Kidney glomerular epithelial cell (primary cell): ENCODE results near the gene SMIM41.

Experiments
- DNase-seq: peaks from one replicate; lab custom pipeline; 2025; lab: John Stamatoyannopoulos, UW

SMIM41 gene

DNA sequence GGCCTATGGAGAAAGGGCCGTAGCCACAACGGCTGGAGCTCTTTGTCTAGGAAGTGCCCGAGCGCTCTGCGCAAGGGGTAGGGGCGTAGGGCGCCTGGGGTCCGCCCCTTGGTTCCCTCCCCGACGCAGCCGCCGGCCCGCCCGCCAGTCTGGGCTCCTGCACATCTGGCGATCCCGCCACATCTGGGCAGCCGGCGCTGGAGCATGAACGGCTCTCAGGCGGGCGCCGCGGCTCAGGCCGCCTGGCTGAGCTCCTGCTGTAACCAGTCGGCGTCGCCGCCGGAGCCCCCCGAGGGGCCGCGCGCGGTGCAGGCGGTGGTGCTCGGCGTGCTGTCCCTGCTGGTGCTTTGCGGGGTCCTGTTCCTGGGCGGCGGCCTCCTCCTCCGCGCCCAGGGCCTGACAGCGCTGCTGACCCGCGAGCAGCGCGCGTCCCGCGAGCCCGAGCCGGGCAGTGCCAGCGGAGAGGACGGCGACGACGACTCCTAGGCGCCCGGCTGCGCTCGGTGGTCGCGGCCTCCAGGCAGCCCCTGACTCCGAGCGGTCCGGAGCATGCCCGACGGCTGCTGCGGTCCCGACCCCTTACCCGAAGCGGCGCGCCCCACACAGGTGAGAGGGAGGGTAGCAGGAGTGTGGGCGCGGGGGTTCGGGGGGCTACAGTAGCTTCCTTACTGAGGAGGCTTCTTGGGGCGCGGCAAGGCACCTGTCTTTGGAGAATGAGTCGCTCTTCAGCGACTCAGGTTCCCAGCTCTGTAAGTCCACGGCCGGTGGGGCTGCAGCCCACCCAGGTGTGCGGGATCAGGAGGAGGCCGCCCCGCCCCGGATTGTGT is at the start of gene SMIM41:
Gene SMIM41, plus strand, starts transcription at position 129 of the 827 bp plus-strand sequence. Its CDS starts 76 bp downstream, at position 205.
- no peak for DNase-seq

DNA sequence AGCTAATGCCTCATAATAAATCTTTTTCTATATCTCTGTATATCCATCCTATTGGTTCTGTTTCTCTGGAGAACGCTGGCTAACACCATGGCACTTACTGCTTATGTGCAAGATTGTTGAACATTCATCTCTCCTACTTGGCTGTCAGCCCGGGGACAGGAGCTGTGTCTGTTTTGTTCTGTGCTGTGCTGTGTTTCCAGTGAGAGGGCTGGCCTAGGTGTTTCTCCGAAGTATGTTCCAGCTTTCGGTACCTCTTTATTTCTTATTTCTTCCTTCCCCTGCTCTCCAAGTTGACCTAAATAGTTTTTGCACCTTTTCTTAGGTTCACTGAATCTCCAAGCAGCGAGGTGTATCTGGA is 47.1 kb upstream of the SMIM41 start:
- DNase-seq = peak; percentile 47

DNA sequence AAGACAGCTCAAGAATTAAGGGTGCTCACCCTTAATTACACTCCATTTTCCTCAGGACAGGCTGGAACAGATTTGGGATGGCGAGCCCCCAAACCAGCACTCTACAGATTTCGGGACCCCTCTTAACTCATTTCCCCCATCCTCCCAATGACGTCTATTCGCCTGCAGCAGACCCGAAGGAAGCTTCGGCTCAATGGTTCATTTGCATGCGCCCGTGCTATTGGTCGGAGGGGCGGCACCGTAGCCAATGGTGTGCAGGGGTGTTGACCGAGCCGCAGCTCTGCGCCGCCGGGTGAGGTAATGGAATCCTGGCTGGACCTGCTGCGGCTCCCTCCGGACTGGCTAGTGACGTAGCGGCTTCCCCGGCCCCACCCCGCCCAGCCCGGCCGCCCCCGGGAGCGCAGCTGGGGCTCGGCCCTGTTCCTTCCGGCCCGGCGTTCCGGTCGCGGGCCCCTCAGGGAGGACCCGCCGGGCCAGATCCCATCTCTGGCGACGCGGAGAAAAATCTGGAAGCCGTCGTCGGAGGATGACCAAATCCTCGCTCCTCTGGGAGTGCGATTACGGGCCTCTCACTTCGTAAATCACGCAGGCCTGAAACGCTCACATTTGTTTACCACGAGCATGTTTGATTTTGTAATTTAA is 46.6 kb upstream of the SMIM41 start:
- DNase-seq = peak; percentile 82

DNA sequence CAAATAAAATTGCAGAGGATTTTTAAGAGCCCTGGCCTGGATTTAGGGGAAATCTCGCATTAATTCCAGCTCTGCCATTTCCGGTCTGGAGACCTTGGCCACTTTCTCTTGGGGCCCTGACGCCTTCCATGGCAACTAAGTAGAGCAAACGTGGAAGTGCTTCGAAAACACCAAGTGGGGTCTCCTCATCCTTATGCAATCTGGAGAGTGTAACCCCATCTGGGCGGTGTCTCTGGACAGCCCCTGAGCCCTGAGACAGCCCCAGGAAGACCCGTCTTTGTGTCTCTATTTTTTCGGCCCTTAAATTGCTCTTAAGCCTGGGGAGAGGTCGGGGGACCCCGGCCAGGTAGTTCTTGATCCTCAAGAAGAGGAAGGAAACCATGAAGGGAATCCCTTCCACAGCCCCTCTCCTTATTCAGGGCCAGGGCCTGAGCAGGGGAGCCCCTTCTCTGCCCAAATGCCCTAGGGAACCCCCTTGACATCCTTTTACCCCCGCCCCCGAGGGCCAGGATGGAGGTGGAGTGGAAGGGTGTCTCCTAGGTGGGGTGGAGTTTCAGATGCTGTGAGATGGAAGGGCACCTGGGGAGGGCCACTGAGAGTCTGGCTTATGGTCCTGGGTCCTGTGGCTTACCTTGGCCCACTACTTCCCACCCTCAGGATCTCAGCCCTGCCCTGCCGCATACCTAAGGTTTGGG is 45.9 kb upstream of the SMIM41 start:
- DNase-seq = no peak

DNA sequence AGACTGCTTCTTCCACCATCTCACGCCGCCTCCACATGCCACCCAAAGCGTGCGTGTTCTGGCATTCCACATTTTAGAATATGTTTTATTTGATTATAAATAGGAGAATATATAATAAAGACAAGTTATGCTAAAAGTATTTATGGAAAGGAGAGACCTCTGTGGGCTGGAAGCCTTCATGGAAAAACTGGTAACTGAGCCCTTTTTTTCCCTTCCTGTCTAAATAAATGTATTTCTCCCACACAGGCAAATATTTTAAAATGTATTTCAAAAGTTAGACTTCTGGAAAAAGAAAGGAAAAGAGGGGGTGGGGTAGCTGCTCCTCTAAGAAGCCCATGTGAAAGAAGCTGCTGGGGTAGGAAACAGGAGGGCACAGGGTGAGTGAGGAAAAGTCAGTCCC is 44.3 kb upstream of the SMIM41 start:
- DNase-seq = no peak

DNA sequence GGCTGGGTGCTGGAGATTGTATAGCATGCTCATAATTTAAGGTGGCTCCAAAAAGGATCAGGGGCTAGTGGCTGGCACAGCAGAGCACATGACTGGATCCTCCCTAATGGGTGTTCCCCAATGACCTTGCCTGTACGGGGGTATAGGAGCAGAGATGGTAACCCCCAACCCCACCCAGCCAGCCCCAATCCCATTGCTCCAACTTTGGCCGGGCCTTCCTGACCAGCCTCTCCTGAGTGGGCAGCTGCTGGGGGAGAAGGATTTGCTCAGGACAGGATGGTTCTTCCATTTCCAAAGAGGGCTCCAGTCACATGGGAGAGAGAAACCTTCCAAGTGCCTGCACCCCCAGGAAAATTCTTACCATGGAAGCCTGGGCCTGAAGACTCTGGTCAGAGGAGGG is 43.6 kb upstream of the SMIM41 start:
- DNase-seq = no peak

DNA sequence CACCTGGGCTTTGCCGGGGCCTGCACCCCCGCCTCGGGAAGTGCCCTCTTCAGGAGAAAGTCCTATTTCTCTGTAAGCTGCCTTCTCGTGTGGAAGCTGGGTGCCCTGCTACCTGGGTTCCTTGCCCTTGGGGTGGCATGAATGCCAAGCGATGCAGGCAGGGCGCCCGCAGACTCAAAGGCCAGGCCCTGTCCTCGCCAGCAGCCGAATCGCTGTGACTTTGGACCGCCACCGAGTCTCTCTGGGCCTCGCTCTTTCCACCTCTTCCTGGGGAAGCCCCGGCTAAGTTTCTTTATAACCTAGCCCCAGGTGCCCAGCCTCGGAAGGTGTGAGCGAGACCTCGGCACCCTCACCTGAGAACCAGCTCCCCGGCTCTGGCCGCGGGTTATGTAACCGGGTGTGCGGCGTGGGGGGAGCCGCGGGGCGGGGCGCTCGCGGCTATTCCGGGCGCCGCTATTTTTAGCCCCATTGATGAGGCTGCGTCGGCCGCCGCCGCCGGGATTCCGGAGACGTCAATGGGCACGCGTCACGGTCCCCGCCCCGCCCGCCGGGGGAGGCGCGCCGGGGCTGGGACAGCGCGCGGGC is 42.8 kb upstream of the SMIM41 start:
- DNase-seq = no peak

DNA sequence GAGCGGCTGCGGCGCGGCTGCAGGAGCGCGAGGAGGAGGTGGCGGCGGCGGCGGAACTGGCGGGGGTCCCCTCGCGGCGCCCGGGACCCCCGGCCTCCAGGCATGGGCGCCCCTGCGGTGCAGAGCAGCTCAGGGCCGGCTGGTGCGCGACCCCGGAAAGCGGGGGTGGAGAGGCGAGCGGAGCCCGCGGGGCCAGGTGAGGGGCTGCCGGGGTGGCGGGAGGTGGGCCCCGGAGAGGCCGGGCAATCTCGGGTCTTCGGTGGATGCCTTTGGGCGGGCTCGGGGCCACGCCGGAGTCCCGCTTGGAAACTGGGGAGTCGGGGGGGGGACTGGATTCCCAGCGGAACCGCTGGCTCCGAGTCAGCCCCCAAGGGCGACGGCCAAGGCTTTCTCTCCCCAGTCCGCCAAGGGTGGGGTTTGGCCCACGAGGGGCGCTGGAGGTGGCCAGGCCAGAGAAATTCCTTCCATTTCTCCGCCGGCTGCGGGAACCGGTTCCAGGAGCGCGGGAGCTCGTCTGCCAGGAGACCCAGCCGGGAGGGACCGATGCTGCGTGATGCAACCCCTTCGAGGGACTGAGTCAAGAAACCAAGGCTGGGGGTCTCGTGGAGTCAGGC is 42.1 kb upstream of the SMIM41 start:
- no peak for DNase-seq

DNA sequence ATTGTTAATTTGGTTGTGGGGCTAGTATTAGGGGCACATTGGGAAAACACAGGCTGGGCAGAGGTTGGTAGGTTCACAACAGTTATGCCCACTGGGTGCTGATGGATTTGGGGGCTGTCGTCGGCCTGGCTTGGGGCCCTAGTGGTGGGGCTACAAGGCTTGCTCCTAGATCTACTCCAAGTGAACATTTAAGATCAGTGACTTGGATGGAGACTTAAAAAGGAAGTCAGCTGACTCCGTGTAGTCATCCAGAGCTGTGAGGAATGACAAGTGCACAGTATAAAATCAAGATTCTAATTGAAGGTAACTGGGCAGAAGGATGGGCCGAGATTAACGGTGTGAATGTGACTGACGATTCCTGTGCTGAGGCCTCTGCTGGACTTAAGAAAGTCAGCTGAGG is 41.1 kb upstream of the SMIM41 start:
- DNase-seq = no peak

DNA sequence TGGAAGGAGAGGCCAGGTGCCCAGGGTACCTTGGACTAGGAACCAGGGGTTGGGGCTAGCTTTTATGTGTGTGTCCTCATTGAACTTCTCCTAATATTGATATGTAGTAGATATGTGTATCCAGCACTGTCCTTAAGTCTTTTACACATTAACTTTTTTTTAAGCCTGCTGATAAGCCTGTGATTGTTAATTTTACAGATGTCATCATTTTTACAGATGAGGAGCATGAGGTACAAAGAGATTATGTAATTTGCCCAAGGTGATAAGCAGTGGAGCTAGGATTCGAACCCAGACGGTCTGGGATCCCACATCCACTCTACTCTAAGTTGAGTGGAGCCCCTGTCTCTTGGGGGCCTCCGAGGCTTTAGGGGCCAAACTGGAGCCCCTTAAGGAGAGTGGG is 38.5 kb upstream of the SMIM41 start:
- no peak for DNase-seq

DNA sequence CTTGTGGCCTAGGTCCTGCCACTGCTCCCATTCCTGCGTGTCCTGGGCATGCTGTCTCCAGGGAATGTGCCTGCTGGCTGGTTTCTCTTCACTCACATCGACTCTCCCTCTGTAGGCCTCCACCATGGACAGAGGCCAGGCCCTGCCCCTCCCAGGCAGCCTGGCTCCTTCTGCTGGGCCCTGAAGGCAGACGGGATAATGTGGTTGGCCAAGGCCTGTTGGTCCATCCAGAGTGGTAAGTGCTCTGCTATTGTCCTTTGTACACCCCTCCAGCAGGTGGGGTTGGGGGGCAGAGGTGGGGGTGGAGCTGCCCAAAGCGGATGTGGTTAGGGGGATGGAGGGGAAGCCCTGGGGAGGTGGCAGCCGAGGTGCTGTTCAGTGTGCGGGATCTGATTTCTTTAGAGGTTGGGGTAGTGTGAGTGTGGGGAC is 37.8 kb upstream of the SMIM41 start:
- DNase-seq = no peak

DNA sequence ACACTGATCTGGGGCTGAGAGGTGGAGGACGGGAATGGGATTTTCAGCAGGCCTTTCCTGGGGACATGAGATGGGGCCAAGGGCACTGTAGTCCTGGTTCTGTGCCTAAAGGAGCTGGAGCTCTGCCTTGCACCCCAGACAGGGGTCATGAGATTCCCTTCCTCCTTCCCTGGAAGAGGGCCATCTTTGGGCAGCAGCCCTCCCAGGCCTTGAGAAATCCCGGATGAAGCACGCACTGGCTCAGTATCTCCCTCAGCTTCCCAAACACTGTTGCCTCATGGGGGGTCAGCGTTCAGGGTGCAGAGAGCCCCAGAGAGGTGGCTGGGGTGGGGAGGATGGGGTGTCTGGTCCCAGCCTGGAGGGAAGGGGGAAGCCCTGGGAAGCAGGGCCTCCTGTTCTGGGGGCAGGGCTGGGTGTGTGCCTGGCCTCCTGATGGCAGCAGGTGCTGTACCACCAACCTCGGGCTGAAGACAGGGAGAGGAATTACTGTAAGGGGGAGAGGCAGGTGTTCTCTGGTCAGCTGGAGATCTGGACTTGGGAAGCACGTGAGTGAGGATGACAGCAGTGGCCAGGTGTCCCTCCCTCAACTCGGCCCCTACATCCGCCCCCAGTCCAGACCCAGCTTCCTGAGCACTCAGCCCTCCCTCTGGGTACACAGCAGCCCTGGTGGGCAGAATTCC is 36.7 kb upstream of the SMIM41 start:
- DNase-seq = no peak

DNA sequence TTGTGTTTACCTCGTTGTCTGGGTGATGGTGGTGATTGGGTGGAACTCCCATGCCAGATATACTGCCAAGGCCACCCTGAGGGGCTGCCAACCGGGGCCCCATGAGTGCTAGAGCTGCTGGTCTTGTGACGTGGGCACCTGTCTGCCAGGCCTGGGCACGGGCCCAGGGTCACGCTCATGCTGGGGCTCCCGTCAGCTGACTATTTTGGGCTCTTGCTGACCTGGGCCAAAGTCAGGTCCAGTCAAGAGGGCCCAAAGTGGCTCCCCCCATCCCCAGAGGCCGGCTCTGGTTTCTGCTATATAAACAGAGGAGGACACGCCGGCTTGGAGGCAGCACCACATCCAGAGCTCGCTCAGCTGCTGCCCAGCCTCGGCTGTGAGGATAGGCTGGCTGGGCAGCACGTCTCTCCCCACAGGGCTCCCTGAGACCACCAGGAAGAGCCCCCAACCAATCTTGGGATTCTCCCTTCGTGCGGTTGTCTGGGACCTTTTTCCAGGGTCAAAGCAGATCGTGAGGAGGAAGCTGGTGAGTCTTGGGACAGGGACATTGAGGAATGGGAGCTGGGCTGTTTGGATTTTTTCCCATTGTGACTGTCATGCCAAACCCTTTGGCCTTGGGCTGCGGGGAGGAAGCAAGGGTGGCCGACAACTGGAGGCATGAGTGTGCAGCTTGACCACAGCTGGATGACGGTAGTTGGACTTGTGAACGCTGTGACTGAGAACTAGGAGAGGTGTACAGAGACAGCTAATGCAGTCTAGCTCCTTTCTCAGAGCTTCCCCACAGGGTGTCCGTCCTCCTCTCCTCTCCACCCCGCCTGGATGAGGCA is 35.9 kb upstream of the SMIM41 start:
- DNase-seq = no peak

DNA sequence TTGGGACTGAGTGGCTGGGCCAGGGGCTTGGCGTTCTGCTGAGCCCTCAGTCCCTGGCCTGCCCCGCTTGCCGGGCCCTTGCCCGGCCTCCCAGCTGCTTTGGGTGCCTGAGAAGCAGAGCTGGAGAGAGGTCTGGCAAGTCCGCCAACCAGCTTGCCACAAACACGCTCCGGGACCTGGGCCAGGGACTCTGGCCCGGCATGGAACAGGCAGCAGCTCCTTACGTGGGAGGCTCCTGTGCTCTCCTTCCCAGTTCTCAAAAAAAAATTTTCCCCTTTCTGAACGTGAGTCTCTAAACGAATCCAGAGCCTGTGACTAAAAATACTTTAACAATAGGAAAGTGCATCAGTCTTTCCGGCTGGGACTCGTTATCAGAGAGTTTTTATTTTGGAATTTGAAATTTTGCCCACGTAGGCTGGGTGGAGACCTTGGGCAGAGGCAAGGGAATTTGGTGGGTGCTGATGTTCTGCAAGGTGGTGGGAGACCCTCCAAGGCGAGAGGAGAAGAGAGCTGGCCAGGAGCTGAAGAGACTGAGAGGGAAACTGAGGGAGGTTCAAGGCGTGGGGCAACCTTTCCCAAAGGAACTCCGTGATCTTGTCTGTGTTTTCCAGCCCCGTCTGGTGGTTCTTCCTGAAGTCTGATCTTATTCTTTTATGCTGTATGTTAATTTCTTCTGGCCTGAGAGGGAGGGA is 35.1 kb upstream of the SMIM41 start:
- no peak for DNase-seq

DNA sequence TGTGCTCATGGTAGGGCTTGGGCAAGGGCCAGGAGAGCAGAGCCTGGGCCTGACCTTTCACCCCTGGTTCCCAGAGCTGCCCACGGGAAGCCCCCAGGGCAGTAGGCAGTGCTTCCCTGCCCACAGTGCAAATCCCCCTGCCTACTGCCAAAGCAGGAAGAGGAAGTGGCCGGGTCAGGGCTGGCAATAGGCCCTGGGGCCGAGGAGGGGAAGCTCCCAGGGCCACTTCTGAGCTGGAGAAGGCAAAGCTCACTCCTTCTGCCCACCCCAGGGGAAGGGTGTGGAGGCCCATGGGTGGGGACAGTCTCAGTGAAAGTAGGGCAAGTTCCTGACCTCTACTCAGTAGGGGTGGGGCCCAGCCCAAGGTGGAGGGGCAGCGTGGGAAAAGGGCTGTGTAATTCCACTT is 33.7 kb upstream of the SMIM41 start:
- DNase-seq = no peak

DNA sequence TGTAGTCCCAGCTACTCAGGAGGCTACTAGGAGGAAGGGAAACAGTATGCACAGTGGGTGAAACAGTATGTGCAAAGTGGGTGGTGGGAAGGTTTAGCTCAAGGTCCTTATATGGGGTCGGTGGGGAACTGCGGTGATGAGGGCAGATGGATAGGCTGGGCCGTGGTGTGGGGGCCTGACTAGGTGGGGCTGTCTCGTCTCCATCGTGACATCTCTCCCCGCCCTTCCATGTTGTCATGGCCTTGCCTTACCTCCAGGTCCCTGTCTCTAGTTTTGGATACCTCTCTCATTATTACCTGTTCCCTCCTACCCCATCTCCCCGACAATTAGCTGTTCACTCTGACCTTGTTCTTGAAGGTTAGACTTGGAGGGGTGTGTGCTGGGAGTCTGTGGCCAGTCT is 32.6 kb upstream of the SMIM41 start:
- no peak for DNase-seq

DNA sequence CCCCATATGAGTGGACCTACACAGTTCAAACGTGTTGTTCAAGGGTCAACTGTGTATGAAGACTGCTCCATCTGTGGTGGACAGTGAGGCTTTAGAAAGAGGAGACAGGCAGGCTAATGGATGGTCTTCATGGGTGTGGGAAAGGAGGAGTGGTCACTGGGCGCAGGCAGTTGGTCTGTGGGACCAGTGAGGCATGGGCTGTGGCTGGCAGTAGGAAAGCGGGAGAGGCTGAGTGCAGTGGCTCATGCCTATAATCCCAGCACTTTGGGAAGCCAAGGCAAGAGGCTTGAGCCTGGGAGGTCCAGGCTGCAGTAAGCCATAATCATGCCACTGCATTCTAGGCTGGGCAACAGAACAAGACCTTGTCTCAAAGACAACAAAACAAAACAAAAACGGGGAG is 30.2 kb upstream of the SMIM41 start:
- DNase-seq = no peak

DNA sequence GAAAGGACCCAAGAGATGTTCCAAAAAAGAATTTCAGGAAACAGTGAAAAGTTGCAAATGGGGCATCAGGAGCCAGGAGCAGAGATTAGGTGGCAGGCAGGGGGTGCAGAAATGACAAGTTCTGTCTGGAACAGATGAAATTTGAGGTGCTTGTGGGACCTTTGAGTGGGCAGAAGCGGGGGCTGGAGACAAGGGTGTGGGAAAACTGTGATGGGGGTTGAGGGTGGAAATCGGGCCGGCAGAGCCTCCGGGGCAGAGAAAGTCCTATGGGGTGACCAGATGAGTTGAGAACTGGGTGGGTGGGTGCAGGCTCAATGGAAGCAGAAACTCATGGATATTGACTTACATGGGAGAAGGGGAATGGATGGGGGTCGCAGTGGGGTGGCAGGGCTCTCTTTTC is 29.8 kb upstream of the SMIM41 start:
- no peak for DNase-seq

DNA sequence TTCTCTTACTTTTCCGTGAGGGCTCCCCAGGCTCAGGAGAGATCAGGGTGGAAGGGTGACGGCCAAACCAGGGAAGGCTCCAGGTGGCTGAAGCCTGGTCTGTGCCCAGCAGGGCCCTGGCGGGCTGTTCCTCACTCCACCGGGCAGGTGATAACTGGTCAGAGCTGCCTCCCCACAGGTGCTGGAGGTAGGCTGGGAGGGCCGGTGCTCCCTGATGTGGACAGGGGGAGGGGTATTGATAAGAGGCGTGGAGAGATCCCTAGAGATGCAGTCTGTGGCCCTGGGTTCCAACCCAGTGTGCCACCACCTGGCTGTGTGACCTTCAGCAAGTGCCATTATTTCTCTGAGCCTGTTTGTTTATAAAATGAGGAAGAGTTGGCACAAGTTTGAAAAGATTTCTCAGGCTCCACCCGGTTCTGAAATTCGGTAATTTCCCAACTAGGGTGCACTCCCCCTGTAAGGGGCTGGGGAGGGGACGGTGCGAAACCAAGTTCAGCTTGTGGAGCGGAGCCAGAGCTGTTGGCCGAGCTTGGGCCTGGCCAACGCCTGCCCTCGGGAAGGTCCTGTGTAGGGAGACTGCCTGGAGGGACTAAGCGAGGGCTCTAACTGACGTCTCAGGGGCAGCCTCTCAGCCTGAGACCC is 29.3 kb upstream of the SMIM41 start:
- no peak for DNase-seq
